HG03175 (cell line): ENCODE data around the gene PTPN7.

Source experiments
- ATAC-seq: cut with Tn5 transposase; IDR thresholded peaks from one replicate; pipeline ENCODE4 v1.9.1; 2021; ENCODE audit warnings: mild to moderate bottlenecking, moderate library complexity; ENCODE audit not compliant: unreplicated experiment

PTPN7 gene

DNA sequence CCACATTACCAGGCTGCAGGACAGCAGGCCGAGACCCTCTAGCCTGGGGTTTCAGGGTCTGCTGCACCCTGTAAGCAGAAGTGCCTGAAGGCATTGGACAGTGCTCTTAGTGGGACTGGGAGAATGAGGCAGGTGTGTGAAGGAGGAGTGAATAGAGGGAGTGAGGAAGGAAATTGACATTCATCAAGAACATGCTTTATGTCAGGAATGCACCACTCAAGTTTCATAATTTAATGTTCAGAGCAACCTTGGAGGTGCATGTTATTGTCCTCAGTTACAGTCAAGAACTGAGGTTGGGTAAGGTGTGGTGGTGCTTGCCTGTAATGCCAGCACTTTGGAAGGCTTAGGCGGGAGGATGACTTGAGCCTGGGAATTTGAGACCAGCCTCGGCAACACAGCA is 49.4 kb downstream of the PTPN7 start:
- ATAC-seq: no peak

DNA sequence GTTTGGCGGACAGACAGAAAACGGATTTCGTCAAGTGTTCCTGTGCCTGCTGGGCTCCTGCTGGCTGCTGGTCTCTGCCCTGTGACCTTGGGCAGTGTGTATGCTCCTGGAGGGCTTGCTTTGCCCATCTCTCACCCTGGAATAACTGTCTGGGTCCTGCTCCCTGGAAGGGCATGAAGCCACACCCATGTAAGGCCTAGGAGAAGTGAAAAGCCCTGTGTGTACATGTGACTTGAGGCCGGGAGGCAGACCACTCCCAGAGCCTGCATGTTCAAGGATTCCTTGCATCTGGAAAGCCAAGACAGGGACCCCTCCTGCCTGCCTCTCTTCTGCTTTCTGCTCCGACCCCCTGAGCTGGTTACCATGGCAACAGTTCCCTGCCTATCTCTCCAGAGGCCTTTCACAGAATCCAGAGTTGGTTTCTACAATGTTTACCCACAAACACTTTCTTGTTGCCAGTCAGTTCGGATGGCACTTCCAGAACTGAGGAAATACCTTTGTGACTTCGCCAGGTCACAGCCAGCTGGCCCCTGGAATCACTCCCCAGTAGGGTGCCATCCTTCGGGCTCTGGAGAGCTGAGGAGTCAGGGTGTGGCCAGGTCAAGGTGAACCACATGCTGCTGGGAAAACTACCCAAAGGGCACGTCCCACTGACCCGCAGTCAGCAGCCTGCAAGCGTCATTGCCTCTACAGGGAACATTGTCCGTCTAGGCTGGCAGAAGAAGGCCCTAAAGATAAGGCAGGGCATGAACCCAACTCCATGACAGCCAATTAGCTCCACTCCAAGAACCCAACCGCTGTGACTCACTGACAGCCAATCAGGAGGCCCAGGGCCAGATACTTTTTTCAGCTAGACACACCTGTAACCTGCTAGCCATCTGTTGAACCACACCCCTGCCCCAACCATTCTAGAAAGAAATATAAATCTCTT is 52.3 kb downstream of the PTPN7 start:
- no peak for ATAC-seq

DNA sequence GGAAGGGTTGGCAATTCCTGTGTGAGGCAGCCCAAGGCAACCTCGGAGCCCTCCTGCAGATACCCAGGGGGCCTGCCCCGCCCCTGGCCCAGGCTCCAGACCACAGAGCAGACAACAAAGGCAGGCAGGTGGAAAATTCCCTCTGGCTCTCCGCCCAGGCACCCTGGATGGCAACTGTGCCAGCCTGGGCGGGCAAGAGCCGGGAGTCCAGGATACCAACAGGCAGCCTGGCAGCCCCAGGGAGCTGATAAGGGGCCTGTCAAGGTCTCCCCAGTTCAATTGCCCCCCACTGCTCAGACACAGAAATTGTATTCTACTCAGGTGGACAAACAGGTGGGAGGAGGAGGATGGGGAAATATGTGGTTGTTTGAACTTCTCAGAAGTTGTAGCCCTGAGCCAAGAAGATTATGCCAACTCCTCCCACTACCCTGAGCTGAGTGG is 53.1 kb downstream of the PTPN7 start:
- no peak for ATAC-seq

DNA sequence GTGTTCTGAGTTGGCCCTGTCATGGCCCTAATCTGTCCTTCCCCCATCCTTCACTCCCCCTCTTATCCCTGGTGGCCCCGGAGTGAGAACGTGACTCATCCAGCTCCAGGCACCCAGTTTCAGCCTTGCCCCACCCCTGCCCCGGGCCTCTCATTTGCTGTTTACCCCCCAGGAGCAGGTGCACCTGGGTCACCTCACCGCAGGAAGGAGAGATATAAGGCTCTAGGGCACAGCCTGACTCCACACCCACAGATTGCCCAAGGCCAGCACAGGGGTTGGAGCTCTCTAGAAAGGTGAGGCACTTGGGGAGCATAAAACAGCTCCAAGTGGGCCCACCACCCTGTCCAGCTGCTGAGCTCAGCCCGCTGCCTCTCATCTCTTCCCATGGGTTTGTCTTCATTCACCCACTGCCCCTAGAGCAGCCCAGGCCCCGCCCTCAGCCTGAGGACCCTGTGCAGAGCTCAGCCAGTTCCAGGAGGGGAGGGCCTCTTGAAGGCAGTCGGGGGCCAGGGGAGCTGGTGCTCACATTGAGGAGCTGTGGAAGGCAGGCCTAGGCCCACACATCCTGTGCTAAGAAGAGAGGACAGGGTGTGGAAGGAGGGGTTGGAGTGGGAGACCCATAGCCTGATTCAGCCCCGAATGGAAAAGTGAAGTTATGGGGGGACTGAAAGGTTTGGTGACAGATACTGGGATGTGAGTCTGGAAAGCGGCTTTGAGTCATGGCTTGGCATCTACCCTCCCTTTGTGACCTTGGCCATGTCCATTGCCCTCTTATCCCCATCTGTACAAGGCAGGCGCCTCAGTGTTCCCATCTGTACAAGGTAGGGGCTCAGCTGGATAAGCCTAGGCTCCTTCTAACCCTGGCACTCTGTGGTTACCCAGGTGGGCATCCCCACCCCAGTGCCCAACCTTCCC is 53.8 kb downstream of the PTPN7 start:
- ATAC-seq: no peak

DNA sequence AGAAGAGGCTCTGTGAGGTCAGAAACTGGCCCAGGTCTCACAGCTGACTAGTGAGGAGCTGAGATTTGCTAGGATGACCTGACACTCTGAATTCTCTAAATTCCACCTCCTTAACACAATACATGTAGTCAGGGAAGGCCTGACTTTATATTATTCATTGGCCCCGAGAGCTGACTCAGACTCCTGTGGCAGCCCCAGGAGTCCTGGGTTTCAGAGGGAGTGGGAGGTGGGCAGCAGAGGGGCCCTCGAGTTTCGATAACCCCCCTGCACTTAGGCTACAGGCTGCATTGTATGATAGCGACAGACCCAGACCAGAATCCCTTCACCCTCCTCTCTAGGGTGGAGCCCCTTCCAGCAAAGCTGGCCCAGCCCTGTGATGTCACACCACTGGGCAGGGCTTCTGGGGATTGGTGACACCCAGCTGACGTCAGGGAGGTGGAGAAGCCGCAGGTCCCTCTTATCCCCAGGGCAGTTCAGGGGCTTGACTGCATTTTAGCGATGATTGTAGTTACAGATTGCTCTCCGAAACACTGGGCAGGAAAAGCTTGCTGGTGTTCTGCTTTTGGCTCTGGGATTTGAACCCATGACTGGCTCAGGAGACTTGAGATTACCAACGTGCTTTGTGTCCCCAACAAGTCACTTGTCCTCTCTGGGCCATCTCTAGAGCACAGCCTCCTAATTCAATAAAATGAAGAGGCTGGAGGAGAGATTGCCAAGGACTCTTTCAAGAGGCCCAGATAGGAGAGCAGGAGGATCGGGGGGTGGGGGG is 54.6 kb downstream of the PTPN7 start:
- ATAC-seq: no peak

DNA sequence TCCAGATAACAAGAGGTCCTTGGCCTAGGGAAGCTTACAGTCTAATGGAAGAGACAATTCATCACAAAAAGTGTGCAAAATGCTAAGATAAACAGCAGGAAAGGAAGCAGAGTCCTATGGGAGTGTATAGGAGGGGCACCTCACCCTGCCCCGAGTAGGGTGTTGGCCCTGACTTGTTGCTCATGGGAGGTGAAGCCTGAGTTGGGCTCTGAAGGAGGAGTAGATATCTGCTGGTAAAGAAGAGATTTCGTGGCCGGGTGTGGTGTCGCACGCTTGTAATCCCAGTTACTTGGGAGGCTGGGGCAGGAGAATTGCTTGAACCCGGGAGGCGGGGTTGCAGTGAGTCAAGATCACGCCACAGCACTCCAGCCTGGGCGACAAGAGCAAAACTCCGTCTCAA is 56.3 kb downstream of the PTPN7 start:
- no peak for ATAC-seq

DNA sequence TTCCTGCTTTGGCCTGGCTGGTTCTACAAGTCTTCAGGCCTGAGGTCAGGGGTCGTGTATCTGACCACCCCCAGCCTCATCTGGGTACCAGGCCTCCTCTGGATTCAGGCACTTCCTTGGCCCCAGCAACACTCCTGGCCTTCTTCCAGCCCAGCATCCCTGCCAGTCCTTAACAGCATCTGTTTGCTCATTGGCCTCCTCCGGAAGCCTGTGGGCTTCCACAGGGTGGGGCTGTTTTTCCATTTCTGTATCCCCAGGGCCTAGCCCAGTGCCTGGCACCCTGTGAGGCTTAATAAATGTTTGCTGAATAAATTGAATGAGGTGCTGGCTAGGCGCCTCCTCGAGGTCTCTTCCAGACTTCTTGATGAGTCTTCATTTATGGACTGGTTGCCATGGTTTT is 59.2 kb downstream of the PTPN7 start:
- ATAC-seq: no peak
